Measurements from ENCODE around the gene IGFBP2. TPM values are rescaled to one million over a fixed set of nuclear protein-coding genes. Genes with fewer than 3 reads are reported as not detected.
A peak's percentile ranks its signal among the peaks of the same experiment; 100 is the strongest.

IGFBP2 gene
- total RNA-seq, 1 donor from 2014 or later: 41.1 TPM

DNA sequence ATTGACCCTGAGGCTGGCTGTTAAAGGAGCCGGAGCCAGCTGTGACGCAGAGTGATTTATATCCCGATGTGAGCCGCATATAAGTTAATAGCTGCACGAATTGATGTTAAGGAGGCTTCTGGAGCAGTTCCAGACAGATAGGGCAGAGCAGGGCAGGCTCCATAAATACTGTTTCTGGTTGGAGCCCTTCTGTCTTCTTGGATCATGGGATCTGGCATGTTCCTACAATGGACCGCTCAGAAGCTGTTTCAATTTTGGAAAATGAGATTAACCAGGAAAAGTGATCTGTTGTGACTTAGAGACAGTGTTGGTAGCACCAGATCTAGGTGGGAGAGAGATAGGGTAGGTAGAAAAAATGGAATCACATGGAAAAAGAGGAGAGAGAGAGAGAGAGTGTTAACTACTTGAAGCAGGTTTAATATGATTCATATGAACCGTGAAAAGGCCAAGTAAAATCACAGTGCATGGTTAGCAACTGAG is 66.9 kb downstream of the IGFBP2 start:
- H3K36me3 ChIP-seq (ENCODE audit: control insufficient read depth, insufficient read depth, low read length): no peaks in the 10 kb centered on the region
- DNase-seq (ENCODE audit: low read depth) (no peak), FAIRE-seq (no peak)
- no peaks in the 10 kb centered on the region for H3K27me3 ChIP-seq (ENCODE audit: control insufficient read depth, insufficient read depth, low read length)
- TF ChIP-seq, protein P1, sequence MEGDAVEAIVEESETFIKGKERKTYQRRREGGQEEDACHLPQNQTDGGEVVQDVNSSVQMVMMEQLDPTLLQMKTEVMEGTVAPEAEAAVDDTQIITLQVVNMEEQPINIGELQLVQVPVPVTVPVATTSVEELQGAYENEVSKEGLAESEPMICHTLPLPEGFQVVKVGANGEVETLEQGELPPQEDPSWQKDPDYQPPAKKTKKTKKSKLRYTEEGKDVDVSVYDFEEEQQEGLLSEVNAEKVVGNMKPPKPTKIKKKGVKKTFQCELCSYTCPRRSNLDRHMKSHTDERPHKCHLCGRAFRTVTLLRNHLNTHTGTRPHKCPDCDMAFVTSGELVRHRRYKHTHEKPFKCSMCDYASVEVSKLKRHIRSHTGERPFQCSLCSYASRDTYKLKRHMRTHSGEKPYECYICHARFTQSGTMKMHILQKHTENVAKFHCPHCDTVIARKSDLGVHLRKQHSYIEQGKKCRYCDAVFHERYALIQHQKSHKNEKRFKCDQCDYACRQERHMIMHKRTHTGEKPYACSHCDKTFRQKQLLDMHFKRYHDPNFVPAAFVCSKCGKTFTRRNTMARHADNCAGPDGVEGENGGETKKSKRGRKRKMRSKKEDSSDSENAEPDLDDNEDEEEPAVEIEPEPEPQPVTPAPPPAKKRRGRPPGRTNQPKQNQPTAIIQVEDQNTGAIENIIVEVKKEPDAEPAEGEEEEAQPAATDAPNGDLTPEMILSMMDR (IDR thresholded peaks at IDR 0.05; ENCODE audit: insufficient read depth, low read length, severe bottlenecking): no peak
- H3K4me3 ChIP-seq (ENCODE audit: low read depth, low read length): no peak overlapping the region

DNA sequence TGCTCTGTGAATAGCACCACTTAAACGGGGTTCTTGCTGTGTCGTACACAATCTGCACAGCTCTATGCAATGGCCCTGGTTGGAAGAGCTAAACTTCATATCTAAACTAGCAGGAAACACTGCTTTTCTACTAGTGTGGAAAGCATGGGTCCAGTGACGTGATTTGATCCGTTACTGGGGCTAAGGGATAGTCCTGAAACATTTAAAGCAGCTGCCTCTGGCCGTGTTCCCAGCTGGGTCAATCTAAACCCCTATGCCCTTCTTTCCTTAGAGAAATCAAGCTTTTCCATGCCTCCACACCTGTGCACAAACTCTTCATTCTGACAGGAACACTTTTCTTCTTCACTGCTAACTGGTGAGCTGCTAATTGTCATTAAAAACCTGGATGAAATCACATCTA is 67.6 kb downstream of the IGFBP2 start:
- DNase-seq (ENCODE audit: low read depth) (no peak), FAIRE-seq (peak; percentile 52)
- Histone ChIP-seq H3K4me3 (ENCODE audit: low read depth, low read length) (no peak overlapping the region), H3K36me3 (ENCODE audit: control insufficient read depth, insufficient read depth, low read length) (no peaks in the 10 kb centered on the region), H3K27me3 (ENCODE audit: control insufficient read depth, insufficient read depth, low read length) (no peaks in the 10 kb centered on the region)
- TF ChIP-seq, protein P1 (IDR thresholded peaks at IDR 0.05; ENCODE audit: insufficient read depth, low read length, severe bottlenecking): no peak

DNA sequence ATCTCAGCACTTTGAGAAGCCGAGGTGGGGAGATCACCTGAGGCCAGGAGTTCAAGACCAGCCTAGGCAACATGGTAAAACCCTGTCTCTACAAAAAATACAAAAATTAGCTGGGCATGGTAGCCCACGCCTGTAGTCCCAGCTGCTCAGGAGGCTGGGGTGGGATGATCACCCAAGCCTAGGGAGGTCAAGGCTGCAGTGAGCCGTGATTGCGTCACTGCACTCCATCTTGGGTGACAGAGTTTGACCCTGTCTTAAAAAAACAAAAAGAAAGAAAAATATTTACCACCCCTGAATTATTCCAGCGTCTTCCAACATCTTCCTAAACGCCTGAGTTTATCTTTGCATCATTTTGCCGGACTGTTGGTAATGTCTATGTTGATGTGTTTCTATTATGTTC is 68.3 kb downstream of the IGFBP2 start:
- DNase-seq (ENCODE audit: low read depth): no peak
- FAIRE-seq: no peak
- Histone ChIP-seq H3K27me3 (ENCODE audit: control insufficient read depth, insufficient read depth, low read length) (no peaks in the 10 kb centered on the region), H3K36me3 (ENCODE audit: control insufficient read depth, insufficient read depth, low read length) (no peaks in the 10 kb centered on the region), H3K4me3 (ENCODE audit: low read depth, low read length) (no peak overlapping the region)
- TF ChIP-seq, protein P1 (IDR thresholded peaks at IDR 0.05; ENCODE audit: insufficient read depth, low read length, severe bottlenecking): no peak

DNA sequence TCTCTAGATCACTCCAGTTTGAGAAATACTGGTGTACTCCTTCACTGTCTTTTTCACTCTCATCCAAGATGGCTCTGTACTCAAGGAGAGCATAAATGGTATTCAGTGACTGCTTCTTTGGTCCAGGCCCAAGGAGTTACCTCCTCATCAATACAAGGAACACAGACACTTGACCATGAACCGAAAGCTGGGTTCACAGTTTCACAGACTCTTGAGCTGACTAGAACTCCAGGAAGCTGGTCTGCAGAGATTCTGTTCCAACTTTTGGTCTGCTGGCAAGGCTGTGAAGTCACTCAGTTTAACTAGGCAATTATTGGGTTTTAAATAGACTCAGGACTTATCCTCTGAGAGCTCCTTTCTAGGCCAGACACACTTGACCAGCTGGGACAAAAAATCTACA is 69.5 kb downstream of the IGFBP2 start:
- FAIRE-seq (no peak), DNase-seq (ENCODE audit: low read depth) (no peak)
- Histone ChIP-seq H3K4me3 (ENCODE audit: low read depth, low read length) (no peak overlapping the region), H3K36me3 (ENCODE audit: control insufficient read depth, insufficient read depth, low read length) (no peaks in the 10 kb centered on the region), H3K27me3 (ENCODE audit: control insufficient read depth, insufficient read depth, low read length) (no peaks in the 10 kb centered on the region)
- TF ChIP-seq, protein P1 (IDR thresholded peaks at IDR 0.05; ENCODE audit: insufficient read depth, low read length, severe bottlenecking): no peak

DNA sequence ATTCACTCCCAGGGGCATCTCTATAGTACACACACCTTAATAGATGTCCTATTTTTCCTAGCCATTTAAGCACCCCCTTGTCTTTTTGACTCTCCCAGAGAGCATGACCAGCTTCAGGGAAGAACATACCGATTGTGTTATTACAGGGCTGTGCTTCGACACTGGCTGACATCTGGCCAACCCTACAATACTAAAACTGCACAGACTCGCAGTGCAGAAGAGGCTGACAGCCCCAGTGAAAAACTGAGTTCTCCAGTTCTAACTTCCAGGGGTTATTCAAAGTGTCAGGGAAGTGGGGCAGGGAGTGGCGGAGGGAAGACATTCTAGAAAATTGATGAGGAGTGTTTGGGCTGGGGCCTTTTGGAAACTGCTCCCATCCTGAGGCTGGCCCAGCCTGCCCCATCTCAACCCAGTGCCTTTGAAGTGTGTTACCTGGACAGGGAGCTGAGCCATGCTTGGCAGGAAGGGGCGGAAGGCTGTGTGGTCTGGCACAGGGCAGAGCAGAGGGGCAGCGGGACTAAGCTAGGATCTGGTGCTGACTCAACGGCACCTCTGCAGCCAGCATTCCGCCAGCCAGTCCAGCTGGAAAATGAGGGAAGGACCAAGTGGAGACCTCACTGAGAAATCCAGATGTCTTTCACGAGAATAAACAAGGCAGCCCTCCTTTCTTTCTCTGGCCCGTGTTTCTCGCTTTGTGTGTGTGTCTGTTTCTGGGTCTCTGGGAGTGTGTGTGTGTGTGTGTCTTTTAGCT is 77.5 kb downstream of the IGFBP2 start:
- DNase-seq (ENCODE audit: low read depth): no peak
- TF ChIP-seq, protein P1 (IDR thresholded peaks at IDR 0.05; ENCODE audit: insufficient read depth, low read length, severe bottlenecking): no peak
- FAIRE-seq: no peak

DNA sequence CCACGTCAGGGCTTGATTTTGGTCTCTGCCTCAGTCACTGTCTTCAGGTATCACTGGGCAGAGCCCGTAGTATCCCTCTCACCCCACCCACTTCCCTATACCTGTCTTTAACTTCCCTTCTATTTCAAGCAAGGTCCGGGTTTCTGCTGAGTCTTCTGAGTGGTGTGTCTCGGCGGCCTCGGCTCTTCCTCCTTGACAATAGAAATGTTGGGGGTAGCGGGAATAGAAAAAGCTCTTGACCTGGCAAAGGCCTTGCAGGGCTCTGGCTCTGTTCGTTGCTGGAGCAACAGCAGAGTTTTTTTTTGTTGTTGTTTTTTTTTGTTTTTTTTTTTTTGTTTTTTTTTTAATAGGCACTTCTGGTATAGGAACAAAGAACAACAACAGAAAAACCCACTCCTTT is 78.1 kb downstream of the IGFBP2 start:
- FAIRE-seq: no peak
- H3K27me3 ChIP-seq (ENCODE audit: control insufficient read depth, insufficient read depth, low read length): peaks cover 2% of the 10 kb centered on the region
- no peak overlapping the region for H3K4me3 ChIP-seq (ENCODE audit: low read depth, low read length)
- no peak for DNase-seq (ENCODE audit: low read depth)
- TF ChIP-seq, protein P1 (IDR thresholded peaks at IDR 0.05; ENCODE audit: insufficient read depth, low read length, severe bottlenecking): no peak
- no peaks in the 10 kb centered on the region for H3K36me3 ChIP-seq (ENCODE audit: control insufficient read depth, insufficient read depth, low read length)

More for the DNA sequence above, 77.5 kb downstream of the IGFBP2 start:
- Histone ChIP-seq H3K4me3 (ENCODE audit: low read depth, low read length) (no peak overlapping the region), H3K36me3 (ENCODE audit: control insufficient read depth, insufficient read depth, low read length) (no peaks in the 10 kb centered on the region), H3K27me3 (ENCODE audit: control insufficient read depth, insufficient read depth, low read length) (peaks cover 2% of the 10 kb centered on the region)

Measured in bronchial epithelial cell (primary cell).